MM.1S (cell line): ENCODE data around the gene RASGRP2.

Experiments
- CTCF ChIP-seq: fragments of 300-600 bp; sonication (generic); IDR thresholded peaks from 2 replicates; pipeline ENCODE4 v1.5.1; 2016; ENCODE audit warnings: antibody characterized with exemption, low read length, mixed read lengths
- EZH2 ChIP-seq: fragments of 300-600 bp; sonication (generic); optimal IDR thresholded peaks from 2 replicates; pipeline ENCODE3; 2017; ENCODE audit warnings: low read depth, mild to moderate bottlenecking, antibody characterized with exemption, low read length, mixed read lengths

- TF ChIP-seq CTCF (no peak), EZH2 (no peak)
These were observed 22.1 kb upstream of the RASGRP2 start for GRCh38 chr11:64765851-64766665.
